Measurements from ENCODE around the gene DYNLT4. TPM values are rescaled to one million over a fixed set of nuclear protein-coding genes. Genes with fewer than 3 reads are reported as not detected.

DYNLT4 gene
- total RNA-seq, 4 donors from 2014 or later = 1.1 TPM; not detected in 3

- no peak for TF ChIP-seq CTCF (IDR thresholded peaks at IDR 0.05; ENCODE audit: low read depth)
These were observed 29.0 kb downstream of the DYNLT4 start for GRCh38 chr1:44777969-44778635.

GRCh38 chr1:44777547-44777946 is 29.6 kb downstream of the DYNLT4 start:
- TF ChIP-seq CTCF (IDR thresholded peaks at IDR 0.05; ENCODE audit: low read depth) = no peak

DNA sequence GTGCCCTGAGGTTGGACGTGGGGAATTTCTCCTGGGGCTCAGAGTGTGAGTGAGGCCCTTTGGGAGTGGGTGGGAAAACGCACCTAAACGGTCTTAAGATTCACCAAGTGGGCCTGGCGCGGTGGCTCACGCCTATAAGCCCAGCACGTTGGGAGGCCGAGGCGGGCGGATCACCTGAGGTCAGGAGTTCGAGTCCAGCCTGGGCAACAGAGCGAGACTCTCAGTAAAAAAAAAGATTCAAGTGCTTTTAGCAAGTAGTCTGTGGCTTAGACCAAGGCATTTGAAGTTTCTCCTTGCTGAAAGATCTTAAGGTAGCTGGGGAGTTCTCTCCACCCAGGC is 30.5 kb downstream of the DYNLT4 start:
- TF ChIP-seq CTCF (IDR thresholded peaks at IDR 0.05; ENCODE audit: low read depth) = no peak

GRCh38 chr1:44775930-44776729 is 31.0 kb downstream of the DYNLT4 start:
- no peak for TF ChIP-seq CTCF (IDR thresholded peaks at IDR 0.05; ENCODE audit: low read depth)

GRCh38 chr1:44775078-44775929 is 31.8 kb downstream of the DYNLT4 start, which contains the start of gene RPS8:
Gene RPS8 (plus strand): TSS chr1:44775540. CDS start chr1:44775597, 57 bp downstream.
- no peak for TF ChIP-seq CTCF (IDR thresholded peaks at IDR 0.05; ENCODE audit: low read depth)

GRCh38 chr1:44760876-44761275 is 46.3 kb downstream of the DYNLT4 start:
- TF ChIP-seq CTCF (IDR thresholded peaks at IDR 0.05; ENCODE audit: low read depth) = no peak

GRCh38 chr1:44759077-44759476 is 48.1 kb downstream of the DYNLT4 start:
- TF ChIP-seq CTCF (IDR thresholded peaks at IDR 0.05; ENCODE audit: low read depth) = no peak
